SU-DHL-6 (cell line): ENCODE measurements around the gene DIPK1A.

Experiments used
- H2AFZ ChIP-seq: fragments of 200-600 bp; sonication (generic); 2 replicates; pipeline ENCODE4 v1.6.1; 2014; ENCODE audit warnings: low read depth, mild to moderate bottlenecking, moderate library complexity, mixed read lengths, antibody characterized with exemption, low read length; ENCODE audit not compliant: severe bottlenecking
- H3F3A ChIP-seq: fragments of 200-600 bp; shearing (Covaris generic); 2 replicates; pipeline ENCODE4 v1.6.0; 2016; ENCODE audit warnings: antibody characterized with exemption, mild to moderate bottlenecking; ENCODE audit not compliant: insufficient read depth
- H3K27ac ChIP-seq: fragments of 200-600 bp; sonication (generic); 2 replicates; pipeline ENCODE4 v1.5.1; 2016; ENCODE audit warnings: low read depth, mild to moderate bottlenecking, low read length, moderate library complexity, mixed read lengths
- H3K27me3 ChIP-seq: fragments of 200-600 bp; sonication (generic), shearing (Covaris generic); 2 replicates; pipeline ENCODE4 v1.6.0; 2014; ENCODE audit warnings: mild to moderate bottlenecking, low read length
- H3K36me3 ChIP-seq: fragments of 200-600 bp; sonication (generic); 2 replicates; pipeline ENCODE4 v1.6.1; 2014; ENCODE audit warnings: mild to moderate bottlenecking, low read length, mixed read lengths
- H3K4me2 ChIP-seq: fragments of 300-600, 200-600 bp; shearing (Covaris generic), sonication (generic); 2 replicates; pipeline ENCODE4 v1.6.0; 2014; ENCODE audit warnings: low read length, low read depth, mild to moderate bottlenecking; ENCODE audit not compliant: poor library complexity, severe bottlenecking
- H3K4me3 ChIP-seq: fragments of 200-600 bp; sonication (generic); 2 replicates; pipeline ENCODE4 v1.5.1; 2014; ENCODE audit warnings: antibody characterized with exemption, low read length, mild to moderate bottlenecking, mixed read lengths; ENCODE audit not compliant: insufficient read depth, poor library complexity, severe bottlenecking
- H3K79me2 ChIP-seq: fragments of 200-600 bp; sonication (generic); 2 replicates; pipeline ENCODE4 v1.6.1; 2014; ENCODE audit warnings: mild to moderate bottlenecking, low read length, moderate library complexity; ENCODE audit not compliant: insufficient read depth
- H3K9ac ChIP-seq: fragments of 200-600 bp; sonication (generic); 2 replicates; pipeline ENCODE4 v1.7.0; 2014; ENCODE audit warnings: mild to moderate bottlenecking, low read length
- H3K9me2 ChIP-seq: fragments of 200-600 bp; sonication (generic); replicated peaks from 2 replicates; pipeline ENCODE4 v1.6.1; 2014; ENCODE audit warnings: low read length; ENCODE audit not compliant: insufficient read depth
- H3K9me3 ChIP-seq: fragments of 200-600 bp; sonication (generic); 2 replicates; pipeline ENCODE4 v1.6.1; 2014; ENCODE audit warnings: low read length, mixed read lengths; ENCODE audit not compliant: insufficient read depth
- H4K20me1 ChIP-seq: fragments of 200-600 bp; sonication (generic); 2 replicates; pipeline ENCODE4 v1.6.1; 2014; ENCODE audit warnings: low read depth, mild to moderate bottlenecking, antibody characterized with exemption, low read length, moderate library complexity, mixed read lengths
- EZH2phosphoT487 ChIP-seq: fragments of 200-600 bp; sonication (generic), shearing (Covaris generic); conservative IDR thresholded peaks from 2 replicates; pipeline ENCODE4 v1.6.1; 2018; ENCODE audit warnings: mild to moderate bottlenecking, antibody characterized with exemption, low read length, moderate library complexity, mixed read lengths
- TF ChIP-seq, protein P1 (sequence below): fragments of 200-600 bp; sonication (generic); IDR thresholded peaks from one replicate; pipeline ENCODE4 v1.5.1; 2017; ENCODE audit warnings: antibody characterized with exemption, mild to moderate bottlenecking, low read length, moderate library complexity; ENCODE audit not compliant: insufficient read depth, poor library complexity, severe bottlenecking

The DIPK1A gene

DNA sequence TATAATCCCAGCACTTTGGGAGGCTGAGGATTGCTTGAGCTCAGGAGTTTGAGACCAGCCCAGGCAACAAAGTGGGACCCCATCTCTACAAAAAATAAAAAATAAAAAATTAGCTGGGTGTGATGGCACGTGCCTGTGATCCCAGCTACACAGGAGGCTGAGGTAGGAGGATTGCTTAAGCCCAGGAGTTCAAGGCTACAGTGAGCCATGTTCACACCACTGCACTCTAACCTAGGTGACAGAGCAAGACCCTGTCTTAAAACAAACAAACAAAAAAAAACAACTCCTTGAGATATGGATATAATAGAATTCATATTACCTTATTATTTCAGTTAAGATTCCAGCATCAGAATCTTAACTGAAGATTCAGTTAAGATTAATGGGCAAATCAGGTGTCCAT, 77.1 kb downstream of the DIPK1A start:
- peaks cover 93% of the 10 kb centered on the region for H3K79me2 ChIP-seq
- no peaks in the 10 kb centered on the region for H3K9me3 ChIP-seq
- peaks cover 6% of the 10 kb centered on the region; the same call in 1 of the 2 replicates for H4K20me1 ChIP-seq
- TF ChIP-seq EZH2phosphoT487 = no peak
- TF ChIP-seq, protein P1, sequence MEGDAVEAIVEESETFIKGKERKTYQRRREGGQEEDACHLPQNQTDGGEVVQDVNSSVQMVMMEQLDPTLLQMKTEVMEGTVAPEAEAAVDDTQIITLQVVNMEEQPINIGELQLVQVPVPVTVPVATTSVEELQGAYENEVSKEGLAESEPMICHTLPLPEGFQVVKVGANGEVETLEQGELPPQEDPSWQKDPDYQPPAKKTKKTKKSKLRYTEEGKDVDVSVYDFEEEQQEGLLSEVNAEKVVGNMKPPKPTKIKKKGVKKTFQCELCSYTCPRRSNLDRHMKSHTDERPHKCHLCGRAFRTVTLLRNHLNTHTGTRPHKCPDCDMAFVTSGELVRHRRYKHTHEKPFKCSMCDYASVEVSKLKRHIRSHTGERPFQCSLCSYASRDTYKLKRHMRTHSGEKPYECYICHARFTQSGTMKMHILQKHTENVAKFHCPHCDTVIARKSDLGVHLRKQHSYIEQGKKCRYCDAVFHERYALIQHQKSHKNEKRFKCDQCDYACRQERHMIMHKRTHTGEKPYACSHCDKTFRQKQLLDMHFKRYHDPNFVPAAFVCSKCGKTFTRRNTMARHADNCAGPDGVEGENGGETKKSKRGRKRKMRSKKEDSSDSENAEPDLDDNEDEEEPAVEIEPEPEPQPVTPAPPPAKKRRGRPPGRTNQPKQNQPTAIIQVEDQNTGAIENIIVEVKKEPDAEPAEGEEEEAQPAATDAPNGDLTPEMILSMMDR = no peak
- H3F3A ChIP-seq = peaks cover 8% of the 10 kb centered on the region; the same call in 1 of the 2 replicates
- H3K4me3 ChIP-seq = no peak overlapping the region
- no peaks in the 10 kb centered on the region for H3K9me2 ChIP-seq
- H3K4me2 ChIP-seq = no peak overlapping the region
- no peak overlapping the region for H3K27ac ChIP-seq
- no peaks in the 10 kb centered on the region for H3K36me3 ChIP-seq
- H3K27me3 ChIP-seq = no peaks in the 10 kb centered on the region
- no peak overlapping the region for H3K9ac ChIP-seq
- no peak overlapping the region for H2AFZ ChIP-seq

DNA sequence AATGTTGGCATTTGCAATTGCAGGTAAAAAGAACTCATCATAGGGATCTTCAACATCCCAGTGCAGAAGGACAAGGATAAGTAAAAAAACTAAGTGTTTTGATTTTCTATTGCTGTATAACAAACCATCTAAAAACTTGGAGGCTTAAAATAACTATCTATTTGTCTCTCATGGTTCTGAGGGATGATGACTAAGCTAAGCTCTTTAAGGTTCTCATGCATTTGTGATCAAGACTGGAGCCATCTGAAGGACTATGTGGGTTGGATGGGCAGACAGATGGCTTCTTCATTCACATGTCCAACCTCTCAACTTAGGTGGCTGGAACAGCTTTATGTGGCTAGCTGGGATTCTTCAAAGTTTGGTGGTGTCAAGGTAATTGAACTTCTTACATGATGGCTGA, 78.0 kb downstream of the DIPK1A start:
- Histone ChIP-seq H4K20me1 (peaks cover 6% of the 10 kb centered on the region; the same call in 1 of the 2 replicates), H3K36me3 (no peaks in the 10 kb centered on the region), H3K9me2 (no peaks in the 10 kb centered on the region), H3K9me3 (no peaks in the 10 kb centered on the region), H3K4me3 (no peak overlapping the region), H3F3A (peaks cover 8% of the 10 kb centered on the region; the same call in 1 of the 2 replicates), H2AFZ (no peak overlapping the region), H3K27ac (peak overlapping the region; percentile 9; the same call in 1 of the 2 replicates), H3K27me3 (no peaks in the 10 kb centered on the region), H3K4me2 (no peak overlapping the region), H3K79me2 (peaks cover 90% of the 10 kb centered on the region), H3K9ac (no peak overlapping the region)
- TF ChIP-seq, protein P1 = no peak
- no peak for TF ChIP-seq EZH2phosphoT487

DNA sequence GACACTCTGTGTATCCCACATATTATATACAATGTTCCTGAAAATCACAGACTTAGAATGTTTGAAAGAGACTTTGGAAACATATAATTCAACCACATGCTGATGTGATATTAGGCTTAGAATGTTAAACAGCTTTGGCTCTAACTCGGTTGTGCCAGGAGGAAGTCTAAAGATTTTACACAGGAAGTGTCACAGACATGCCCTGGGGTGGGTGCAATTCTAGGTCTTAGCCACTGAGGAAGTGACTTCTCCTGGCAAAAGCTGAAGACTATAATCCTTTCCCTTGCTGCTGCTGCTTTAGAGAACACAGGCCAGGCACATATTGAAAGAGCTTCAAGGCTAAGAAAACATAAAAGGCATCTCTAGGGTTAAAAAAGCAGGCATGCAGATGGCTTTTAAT, 78.4 kb downstream of the DIPK1A start:
- Histone ChIP-seq H2AFZ (no peak overlapping the region), H3K36me3 (no peaks in the 10 kb centered on the region), H3K27ac (0 out of 2 replicates have a peak overlapping the region, but pooled peaks have one; percentile 9), H3K9me3 (no peaks in the 10 kb centered on the region), H3K9me2 (no peaks in the 10 kb centered on the region), H4K20me1 (peaks cover 8% of the 10 kb centered on the region; the same call in 1 of the 2 replicates), H3K79me2 (peaks cover 90% of the 10 kb centered on the region), H3K4me3 (no peak overlapping the region), H3K27me3 (no peaks in the 10 kb centered on the region), H3K9ac (no peak overlapping the region), H3F3A (peaks cover 8% of the 10 kb centered on the region; the same call in 1 of the 2 replicates), H3K4me2 (no peak overlapping the region)
- TF ChIP-seq, protein P1 = no peak
- no peak for TF ChIP-seq EZH2phosphoT487
